HUES64 (cell line): Measurements from ENCODE around the gene NTSR1.

Experiments
- H3K27ac ChIP-seq: 2 replicates; pipeline ENCODE4 v1.7.0; 2013; ENCODE audit warnings: low read depth, low read length, inconsistent platforms
- H3K27me3 ChIP-seq: 2 replicates; pipeline ENCODE4 v1.6.1; 2013; ENCODE audit warnings: mild to moderate bottlenecking, low read length; ENCODE audit not compliant: insufficient read depth
- H3K36me3 ChIP-seq: 2 replicates; pipeline ENCODE4 v1.6.1; 2013; ENCODE audit warnings: mild to moderate bottlenecking, low read length; ENCODE audit not compliant: insufficient read depth
- H3K4me1 ChIP-seq: 2 replicates; pipeline ENCODE4 v1.6.1; 2013; ENCODE audit warnings: mild to moderate bottlenecking, low read length, moderate library complexity; ENCODE audit not compliant: insufficient read depth
- H3K4me3 ChIP-seq: 2 replicates; pipeline ENCODE4 v1.5.1; 2013; ENCODE audit warnings: mild to moderate bottlenecking, low read length, moderate library complexity
- H3K9ac ChIP-seq: 2 replicates; pipeline ENCODE4 v1.6.1; 2013; ENCODE audit warnings: mild to moderate bottlenecking, low read depth, low read length
- H3K9me3 ChIP-seq: 2 replicates; pipeline ENCODE4 v1.6.1; 2013; ENCODE audit warnings: low read depth, low read length; ENCODE audit not compliant: insufficient read depth
- WGBS: fragments of 150-250, 120-280 bp; methylation state at CpG from one replicate; pipeline ENCODE4 v1.1.7; 2013; ENCODE audit warnings: missing lambda C conversion rate; 5-methylcytosine and 5-hydroxymethylcytosine counted together

NTSR1 gene

GRCh38 chr20:62721511-62722370 lies 13.1 kb downstream of the NTSR1 start:
- Histone ChIP-seq H3K4me3 (no peak overlapping the region), H3K27ac (no peak overlapping the region), H3K4me1 (no peaks in the 10 kb centered on the region), H3K9ac (no peak overlapping the region), H3K9me3 (peaks cover 18% of the 10 kb centered on the region), H3K36me3 (no peaks in the 10 kb centered on the region), H3K27me3 (no peaks in the 10 kb centered on the region)
- WGBS = 91% methylated on average over 7 of the region's 7 CpGs

GRCh38 chr20:62722627-62723026 lies 14.0 kb downstream of the NTSR1 start:
- Histone ChIP-seq H3K9ac (no peak overlapping the region), H3K4me1 (no peaks in the 10 kb centered on the region), H3K36me3 (no peaks in the 10 kb centered on the region), H3K9me3 (peaks cover 18% of the 10 kb centered on the region), H3K27me3 (no peaks in the 10 kb centered on the region), H3K4me3 (no peak overlapping the region), H3K27ac (no peak overlapping the region)
- 92% methylated on average over 6 of the region's 6 CpGs for WGBS

- peaks cover 18% of the 10 kb centered on the region for H3K9me3 ChIP-seq
- no peak overlapping the region for H3K4me3 ChIP-seq
- H3K36me3 ChIP-seq = no peaks in the 10 kb centered on the region
- no peak overlapping the region for H3K27ac ChIP-seq
- WGBS = 86% methylated on average over 13 of the region's 13 CpGs
- no peak overlapping the region for H3K9ac ChIP-seq
- H3K27me3 ChIP-seq = no peaks in the 10 kb centered on the region
- H3K4me1 ChIP-seq = no peaks in the 10 kb centered on the region
Observed at GRCh38 chr20:62723351-62723750, 14.7 kb downstream of the NTSR1 start.

DNA sequence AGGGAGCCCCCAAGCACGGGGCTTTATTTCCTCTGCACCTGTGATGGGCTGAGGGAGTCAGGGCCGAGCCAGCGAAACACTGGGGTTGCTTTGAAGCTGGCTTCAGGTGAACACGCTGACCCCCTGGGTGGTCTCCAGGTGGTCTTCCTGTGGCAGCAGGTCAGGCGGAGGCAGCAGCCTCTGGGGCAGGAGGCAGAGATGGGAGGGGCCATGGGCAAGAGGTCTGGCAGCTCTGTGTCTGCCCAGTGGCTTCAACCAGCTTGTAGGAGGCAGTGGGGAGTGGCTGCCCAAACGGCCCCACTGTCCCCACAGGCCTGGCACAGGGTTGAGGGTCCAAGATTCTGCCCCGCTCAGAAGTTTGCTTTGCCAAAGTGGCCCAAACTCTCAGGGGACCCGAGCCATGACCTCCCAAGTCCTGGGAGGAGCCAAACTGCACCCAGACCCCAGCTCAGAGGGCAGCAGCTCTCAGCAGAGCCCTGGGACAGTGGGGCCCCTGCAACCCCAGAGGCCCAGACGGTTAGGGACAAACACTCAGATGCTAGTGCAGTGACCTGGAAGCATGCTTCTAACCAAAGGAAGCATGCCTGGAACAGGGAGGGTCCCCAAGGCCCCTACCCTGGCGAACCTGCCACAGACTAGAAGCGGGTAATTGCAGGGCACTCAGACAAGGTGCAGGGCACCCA lies 15.3 kb downstream of the NTSR1 start:
- Histone ChIP-seq H3K9me3 (peaks cover 18% of the 10 kb centered on the region), H3K27me3 (no peaks in the 10 kb centered on the region), H3K27ac (no peak overlapping the region), H3K4me3 (no peak overlapping the region), H3K9ac (no peak overlapping the region), H3K4me1 (no peaks in the 10 kb centered on the region), H3K36me3 (no peaks in the 10 kb centered on the region)
- 80% methylated on average over 11 of the region's 11 CpGs for WGBS

DNA sequence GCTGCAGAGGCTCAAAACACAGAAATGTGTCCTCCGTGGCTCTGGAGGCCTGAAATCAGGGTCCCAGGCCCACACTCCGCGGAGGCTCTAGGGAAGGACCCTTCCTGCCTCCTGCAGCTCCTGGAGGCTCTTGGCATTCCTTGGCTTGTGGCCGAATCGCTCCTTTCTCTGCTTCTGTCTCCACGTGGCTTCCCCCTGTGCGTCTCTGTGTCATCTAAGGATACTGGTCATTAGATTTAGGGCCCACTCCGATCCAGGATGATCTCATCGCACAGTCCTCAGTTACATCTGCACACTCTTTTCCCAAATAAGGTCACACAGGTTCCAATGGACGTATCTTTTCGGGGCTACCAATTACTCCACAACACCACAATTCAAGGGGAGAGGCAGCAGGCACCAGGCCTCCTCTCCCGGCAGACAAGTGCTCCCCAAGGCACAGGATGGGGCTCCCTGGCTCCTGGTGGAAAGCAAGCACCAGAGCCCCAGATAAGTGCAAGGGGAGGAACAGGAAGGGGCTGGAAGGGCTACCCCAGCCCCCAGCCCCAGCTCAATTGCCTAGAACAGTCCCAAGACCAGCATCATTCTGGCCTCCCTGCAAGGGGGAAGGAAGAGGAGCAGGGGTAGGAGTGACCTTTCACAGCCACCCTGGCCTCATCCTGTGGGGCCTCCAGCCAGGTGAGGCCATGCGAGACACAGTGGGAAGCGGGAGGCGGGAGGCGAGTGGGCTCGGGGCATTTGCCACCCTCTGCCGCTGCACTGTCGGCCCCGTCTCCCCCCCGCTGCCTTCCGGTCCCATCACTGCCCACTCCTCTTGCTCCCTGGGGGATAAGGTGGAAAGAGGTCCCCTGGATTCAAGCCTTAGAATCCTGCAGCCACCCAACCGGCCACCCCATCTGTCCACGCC lies 16.3 kb downstream of the NTSR1 start:
- WGBS = 88% methylated on average over 23 of the region's 24 CpGs
- H3K27ac ChIP-seq = no peak overlapping the region
- H3K36me3 ChIP-seq = no peaks in the 10 kb centered on the region
- H3K27me3 ChIP-seq = no peaks in the 10 kb centered on the region
- H3K4me3 ChIP-seq = no peak overlapping the region
- H3K9ac ChIP-seq = no peak overlapping the region
- no peaks in the 10 kb centered on the region for H3K4me1 ChIP-seq
- H3K9me3 ChIP-seq = peaks cover 18% of the 10 kb centered on the region

GRCh38 chr20:62725596-62726268 lies 17.1 kb downstream of the NTSR1 start:
- Histone ChIP-seq H3K27me3 (no peaks in the 10 kb centered on the region), H3K4me3 (no peak overlapping the region), H3K36me3 (no peaks in the 10 kb centered on the region), H3K9me3 (peaks cover 12% of the 10 kb centered on the region), H3K9ac (no peak overlapping the region), H3K4me1 (no peaks in the 10 kb centered on the region), H3K27ac (no peak overlapping the region)
- 93% methylated on average over 15 of the region's 15 CpGs for WGBS

DNA sequence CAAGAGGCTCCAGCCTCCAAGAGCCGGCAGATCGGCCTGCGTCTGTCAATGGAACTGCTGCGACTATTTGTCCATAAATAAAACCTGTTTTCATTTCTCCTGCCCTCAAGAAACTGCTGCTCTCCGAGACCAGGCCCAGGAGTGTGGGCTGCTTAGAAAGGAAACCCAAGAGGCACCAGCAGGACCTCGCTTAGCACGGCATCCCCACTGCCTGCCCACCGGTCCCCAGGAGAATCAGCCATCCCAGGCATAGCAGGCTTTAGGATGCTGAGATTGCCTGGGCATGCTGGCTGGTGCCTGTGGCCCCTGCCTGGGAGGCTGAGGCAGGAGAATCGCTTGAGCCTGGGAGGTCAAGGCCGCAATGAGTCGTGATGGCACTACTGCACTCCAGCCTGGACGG lies 17.6 kb downstream of the NTSR1 start:
- Histone ChIP-seq H3K27me3 (no peaks in the 10 kb centered on the region), H3K9ac (no peak overlapping the region), H3K4me3 (no peak overlapping the region), H3K36me3 (no peaks in the 10 kb centered on the region), H3K9me3 (peaks cover 7% of the 10 kb centered on the region), H3K27ac (no peak overlapping the region), H3K4me1 (no peaks in the 10 kb centered on the region)
- 87% methylated on average over 12 of the region's 12 CpGs for WGBS

DNA sequence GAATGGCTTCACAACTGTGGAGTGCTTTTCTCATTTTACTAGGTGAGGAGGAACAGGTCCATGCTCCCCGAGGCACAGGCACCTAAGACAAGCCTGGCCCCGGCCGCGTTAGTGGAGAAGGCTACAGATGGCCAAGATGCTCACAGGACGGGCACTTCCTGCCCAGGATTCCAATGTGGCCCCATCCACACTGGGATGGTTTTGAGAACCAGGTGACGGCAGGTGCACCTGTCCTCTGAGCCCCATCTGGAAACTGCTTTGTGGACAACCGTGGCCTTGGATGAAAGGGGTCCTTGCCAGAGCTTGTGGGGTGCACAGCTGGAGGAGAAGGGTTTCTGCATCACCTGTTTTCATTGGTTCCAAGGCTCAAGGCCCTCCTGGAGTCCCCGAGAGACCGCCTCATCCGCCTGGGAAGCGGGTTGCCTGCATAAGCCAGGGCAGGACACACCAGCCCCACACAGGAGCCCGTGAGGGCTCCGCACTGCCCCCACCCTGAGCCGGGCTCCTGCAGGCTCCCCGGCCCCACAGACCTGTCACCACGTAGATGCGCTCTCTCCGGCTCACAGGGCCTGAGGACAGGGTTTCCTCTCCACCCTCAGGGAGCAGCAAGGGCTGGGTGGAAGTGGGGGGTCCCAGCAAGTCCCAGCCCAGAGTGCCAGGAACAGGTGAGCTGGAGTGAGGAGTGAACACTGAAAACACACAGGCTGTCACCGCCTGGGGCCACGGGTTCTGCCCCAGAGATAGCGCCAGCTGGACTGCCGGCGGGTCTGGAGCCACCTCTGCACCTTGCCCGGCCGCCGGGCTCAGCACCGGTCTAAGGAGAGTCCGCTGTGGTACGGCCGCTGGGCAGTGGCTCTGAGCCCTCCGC lies 18.3 kb downstream of the NTSR1 start:
- Histone ChIP-seq H3K4me3 (no peak overlapping the region), H3K9me3 (0 out of 2 replicates have a peak, but pooled peaks cover under 1% of the 10 kb centered on the region), H3K27me3 (no peaks in the 10 kb centered on the region), H3K4me1 (no peaks in the 10 kb centered on the region), H3K9ac (no peak overlapping the region), H3K27ac (no peak overlapping the region), H3K36me3 (no peaks in the 10 kb centered on the region)
- WGBS = 94% methylated on average over 31 of the region's 31 CpGs

DNA sequence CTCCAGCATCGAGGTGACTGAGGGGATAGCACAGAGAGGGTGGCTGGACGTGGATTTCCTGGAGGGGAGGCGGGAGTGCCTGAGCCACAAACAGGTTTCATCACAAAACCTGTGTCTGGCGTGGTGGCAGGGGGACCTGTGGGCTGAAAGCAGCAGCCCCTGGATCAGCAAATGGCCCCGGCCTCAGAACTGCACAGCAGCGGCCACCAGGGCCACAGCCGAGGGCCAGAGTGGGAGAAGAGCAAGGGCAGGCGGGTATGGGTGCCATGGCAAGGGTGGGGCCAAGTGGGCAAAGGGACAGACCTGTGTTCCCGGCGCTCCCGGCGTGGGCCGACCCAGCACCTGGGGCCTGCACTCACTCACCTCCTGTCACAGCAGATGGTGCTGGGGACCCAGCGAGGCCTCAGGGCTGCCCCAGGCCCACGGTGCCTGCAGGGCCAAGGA lies 19.0 kb downstream of the NTSR1 start:
- Histone ChIP-seq H3K9ac (no peak overlapping the region), H3K4me3 (no peak overlapping the region), H3K4me1 (no peaks in the 10 kb centered on the region), H3K36me3 (no peaks in the 10 kb centered on the region), H3K27me3 (no peaks in the 10 kb centered on the region), H3K27ac (no peak overlapping the region), H3K9me3 (no peaks in the 10 kb centered on the region)
- WGBS = 91% methylated on average over 15 of the region's 15 CpGs
